ENCODE data around the gene ARSI. TPM values are rescaled to one million over a fixed set of nuclear protein-coding genes. Genes with fewer than 3 reads are reported as not detected.

ARSI gene
- total and polyA plus RNA-seq, 5 experiments from 2014 or later = not detected

DNA sequence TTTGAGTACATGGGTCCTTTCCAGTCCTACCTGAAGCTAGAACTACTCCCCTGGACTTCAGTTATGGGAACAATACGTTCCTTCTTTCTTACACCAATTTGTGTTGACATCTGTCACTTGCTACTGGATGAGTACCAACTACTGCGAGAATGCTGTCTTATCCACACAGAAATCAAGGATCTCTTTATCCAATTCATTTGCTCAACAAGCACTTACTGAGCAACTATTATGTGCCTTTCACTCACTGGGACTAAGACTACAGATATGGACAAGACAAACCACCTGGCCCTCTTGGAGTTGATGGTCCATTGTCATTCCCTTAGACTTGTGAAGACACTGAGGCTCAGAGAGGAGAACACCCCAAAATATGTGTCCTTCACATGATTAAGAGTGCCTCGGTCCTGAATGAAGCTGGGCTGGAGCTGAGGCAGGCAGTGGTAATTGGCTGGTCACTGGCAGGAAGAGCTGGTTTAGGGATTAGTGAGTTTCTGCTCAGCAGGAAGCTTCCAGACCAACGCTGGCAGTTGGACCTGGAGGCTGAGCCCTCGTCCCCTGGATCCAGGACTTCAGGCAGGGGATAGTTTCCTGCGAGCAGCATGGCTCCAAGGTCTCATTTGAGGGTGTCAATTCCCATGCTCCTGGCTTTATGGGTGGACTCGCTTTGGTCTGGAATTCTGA, 8.4 kb upstream of the ARSI start:
- H3K4me1 Mint-ChIP-seq = no peaks in the 10 kb centered on the region
- DNase-seq (no peak), ATAC-seq (no peak)
- no peak overlapping the region for H3K4me3 Mint-ChIP-seq
- POLR2A ChIA-PET = no interaction called here
- no peaks in the 10 kb centered on the region for H3K36me3 Mint-ChIP-seq
- no peaks in the 10 kb centered on the region for H3K9me3 Mint-ChIP-seq
- H3K27ac Mint-ChIP-seq = no peak overlapping the region
- H3K27me3 Mint-ChIP-seq = peaks cover 0 to 4% (median 0%) of the 10 kb centered on the region in 5 donors

DNA sequence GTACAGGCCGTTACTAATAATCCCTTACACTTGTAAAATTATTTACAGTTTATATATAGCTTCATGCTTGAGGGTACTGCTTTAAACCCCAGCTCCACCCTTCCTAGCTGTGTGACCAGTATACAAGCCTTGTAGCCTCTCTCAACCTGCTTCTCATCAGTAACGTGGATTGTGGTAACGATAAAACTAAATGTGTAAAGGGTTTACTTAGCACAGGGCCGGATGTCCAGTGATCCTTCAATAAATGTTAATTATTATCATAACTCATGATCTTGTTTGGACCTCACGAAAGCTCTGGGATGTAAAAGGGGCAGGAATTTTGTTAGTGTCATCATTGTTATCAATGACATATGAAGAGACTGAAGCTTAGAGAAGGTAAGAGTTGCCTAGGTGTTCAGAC, 7.5 kb upstream of the ARSI start:
- ATAC-seq = no peak
- peaks cover 0 to 4% (median 0%) of the 10 kb centered on the region in 5 donors for H3K27me3 Mint-ChIP-seq

DNA sequence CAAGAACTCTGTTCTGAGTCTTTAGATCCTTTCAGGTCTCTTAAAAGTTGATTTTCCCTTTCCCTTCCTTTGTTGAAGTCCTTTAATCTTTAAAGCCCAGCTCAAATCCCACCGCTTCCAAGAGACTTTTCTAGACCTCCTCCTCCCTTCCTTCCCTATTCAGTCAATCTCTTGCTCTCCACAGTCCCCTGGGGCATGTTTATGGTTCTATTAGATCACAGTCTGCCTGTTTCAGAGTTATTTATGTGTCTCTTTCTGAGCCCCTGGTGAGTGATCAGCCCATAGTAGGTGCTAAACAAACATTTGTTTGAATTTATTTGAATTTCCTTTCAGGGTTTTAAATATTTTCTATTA, 7.2 kb upstream of the ARSI start:
- POLR2A ChIA-PET = no interaction called here
- no peak for DNase-seq

More for the DNA sequence above, 7.5 kb upstream of the ARSI start:
- no peak overlapping the region for H3K27ac Mint-ChIP-seq
- H3K4me1 Mint-ChIP-seq = peaks cover 0 to 6% (median 3%) of the 10 kb centered on the region in 4 donors
- no peak overlapping the region for H3K4me3 Mint-ChIP-seq
- DNase-seq = no peak
- POLR2A ChIA-PET = no interaction called here
- H3K36me3 Mint-ChIP-seq = no peaks in the 10 kb centered on the region
- no peaks in the 10 kb centered on the region for H3K9me3 Mint-ChIP-seq

DNA sequence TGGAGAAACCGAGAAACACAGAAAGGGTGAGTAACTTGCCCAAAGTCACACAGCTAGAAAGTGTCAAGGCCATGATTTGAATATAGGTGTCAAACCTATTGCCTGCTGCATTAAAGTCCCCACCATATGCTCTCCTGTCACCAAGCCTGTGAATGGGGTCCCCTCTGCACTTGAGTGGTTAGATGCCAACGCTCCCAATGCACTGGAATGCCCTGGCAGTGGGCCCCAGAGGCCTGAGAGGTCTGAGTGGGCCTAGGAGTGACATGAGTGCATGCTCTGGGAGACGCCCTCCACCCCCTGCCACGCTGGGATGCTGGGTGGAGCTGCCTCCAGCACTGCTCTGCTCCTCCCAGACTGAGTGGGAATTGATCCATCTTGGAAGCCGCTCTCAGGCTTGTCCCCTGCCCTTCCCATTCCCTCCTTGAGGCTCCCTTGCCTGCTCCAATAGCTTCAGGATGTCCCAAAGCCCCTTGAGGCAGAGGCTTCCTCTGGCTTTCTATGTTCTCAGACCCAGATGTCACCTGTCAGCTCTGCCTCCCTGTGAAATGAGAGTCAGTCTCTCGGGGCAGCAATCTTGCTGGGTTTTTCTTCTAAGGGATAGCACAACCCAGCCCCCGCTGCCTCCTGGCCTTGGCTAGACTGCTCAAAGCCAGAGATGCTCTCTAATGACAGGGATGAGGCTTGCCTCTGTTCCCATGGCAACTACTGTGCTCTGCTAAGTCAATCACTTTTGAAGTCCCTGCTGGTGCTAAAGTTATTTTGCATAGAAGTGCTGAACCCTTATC, 6.6 kb upstream of the ARSI start:
- Mint-ChIP-seq H3K27me3 (peaks cover 0 to 4% (median 3%) of the 10 kb centered on the region in 5 donors), H3K36me3 (no peaks in the 10 kb centered on the region), H3K4me3 (no peak overlapping the region), H3K9me3 (no peaks in the 10 kb centered on the region), H3K27ac (no peak overlapping the region), H3K4me1 (peaks cover 0 to 6% (median 3%) of the 10 kb centered on the region in 4 donors)
- POLR2A ChIA-PET = no interaction called here
- ATAC-seq (no peak), DNase-seq (no peak)

More for the DNA sequence above, 7.2 kb upstream of the ARSI start:
- H3K36me3 Mint-ChIP-seq = no peaks in the 10 kb centered on the region
- peaks cover 0 to 4% (median 0%) of the 10 kb centered on the region in 5 donors for H3K27me3 Mint-ChIP-seq
- H3K4me3 Mint-ChIP-seq = no peak overlapping the region
- no peaks in the 10 kb centered on the region for H3K9me3 Mint-ChIP-seq
- H3K27ac Mint-ChIP-seq = no peak overlapping the region
- H3K4me1 Mint-ChIP-seq = peaks cover 0 to 6% (median 3%) of the 10 kb centered on the region in 4 donors
- ATAC-seq = no peak

DNA sequence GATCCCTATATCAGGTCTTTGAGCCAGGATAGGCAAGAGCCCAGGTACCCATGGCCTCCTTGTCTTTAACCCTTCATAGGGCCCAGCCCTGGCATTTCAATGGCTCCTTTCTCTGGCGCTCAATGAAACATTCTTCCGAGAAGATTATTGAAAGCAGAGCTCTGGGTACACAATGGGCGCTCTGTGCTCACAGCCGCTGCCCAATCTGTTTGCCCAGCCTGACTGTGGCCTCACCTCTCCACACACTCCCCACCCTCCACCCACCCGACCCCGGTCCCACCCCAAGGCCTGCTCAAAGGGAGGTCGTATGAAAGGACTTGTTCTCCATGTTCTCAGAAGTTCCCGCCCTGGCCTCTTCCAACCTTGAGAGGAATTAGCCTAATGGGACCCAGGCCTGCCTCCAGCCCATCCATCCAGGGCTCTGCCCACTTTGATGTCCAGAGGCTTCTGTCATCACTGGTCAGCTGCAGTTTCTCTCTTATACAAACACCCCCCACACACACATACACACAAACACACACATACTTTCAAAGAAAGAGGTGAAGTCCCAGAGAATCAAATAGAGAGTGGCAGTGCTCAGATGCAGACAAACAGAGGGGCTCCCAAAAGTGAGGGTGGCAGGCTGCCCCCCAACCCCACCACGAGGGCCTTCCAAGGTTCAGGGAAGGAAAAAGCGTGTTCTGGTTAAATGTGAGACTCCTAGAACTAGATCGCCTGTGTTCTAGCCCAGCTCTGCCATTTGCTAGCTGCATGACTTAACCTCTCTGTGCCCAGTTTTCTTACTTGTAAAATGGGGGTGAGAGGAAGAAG, 5.1 kb upstream of the ARSI start:
- H3K27me3 Mint-ChIP-seq = peaks cover 0 to 17% (median 10%) of the 10 kb centered on the region in 5 donors
- no peaks in the 10 kb centered on the region for H3K9me3 Mint-ChIP-seq
- peaks cover 0 to 6% (median 3%) of the 10 kb centered on the region in 4 donors for H3K4me1 Mint-ChIP-seq
- POLR2A ChIA-PET = no interaction called here
- DNase-seq (no peak), ATAC-seq (no peak)
- no peak overlapping the region for H3K4me3 Mint-ChIP-seq
- H3K27ac Mint-ChIP-seq = peak overlapping the region in 1 of 10 donors; percentile 27
- no peaks in the 10 kb centered on the region for H3K36me3 Mint-ChIP-seq

DNA sequence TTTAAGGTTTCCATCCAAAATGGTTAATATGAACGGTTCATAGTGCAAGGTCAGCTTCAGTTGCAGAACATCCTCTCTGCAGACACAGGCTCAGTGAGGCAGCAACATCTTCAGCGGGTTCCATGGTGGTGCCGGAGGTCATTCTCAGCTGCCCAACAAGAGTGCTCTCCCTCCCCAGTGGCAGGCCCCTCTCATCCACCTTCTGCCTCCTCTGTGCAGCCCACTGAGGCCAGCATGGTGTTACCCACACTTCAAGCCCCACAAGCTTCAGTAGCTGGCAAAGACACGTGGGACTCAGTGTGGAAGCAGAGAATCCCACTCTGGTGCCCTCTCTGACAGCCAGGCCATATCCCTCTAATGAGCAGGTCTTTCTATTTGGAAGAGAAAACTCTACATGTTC, 4.1 kb upstream of the ARSI start:
- H3K36me3 Mint-ChIP-seq = no peaks in the 10 kb centered on the region
- POLR2A ChIA-PET = no interaction called here
- no peaks in the 10 kb centered on the region for H3K9me3 Mint-ChIP-seq
- ATAC-seq (no peak), DNase-seq (no peak)
- H3K4me1 Mint-ChIP-seq = peaks cover 2 to 8% (median 3%) of the 10 kb centered on the region in 4 donors
- peaks cover under 1 to 19% (median 12%) of the 10 kb centered on the region in 5 donors for H3K27me3 Mint-ChIP-seq
- H3K4me3 Mint-ChIP-seq = no peak overlapping the region
- no peak overlapping the region for H3K27ac Mint-ChIP-seq

DNA sequence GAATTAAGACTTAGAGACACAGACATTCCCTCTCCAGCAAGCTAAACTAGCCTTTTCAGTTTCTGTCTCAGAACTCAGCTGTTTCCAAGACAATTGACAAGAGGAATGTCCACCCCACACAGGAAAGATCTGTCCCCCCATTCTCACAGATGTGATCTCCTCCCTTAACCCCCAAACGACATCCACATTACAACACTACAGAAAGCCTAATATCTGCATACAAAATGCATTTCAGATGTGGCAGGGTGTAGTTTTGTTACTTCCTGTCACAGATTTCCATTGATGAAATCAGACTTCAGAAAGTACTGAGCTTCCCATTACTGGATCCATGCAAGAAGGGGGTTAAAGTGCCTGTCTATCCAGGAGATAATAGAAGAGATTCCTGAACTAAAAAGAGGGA, 2.9 kb upstream of the ARSI start:
- ATAC-seq = no peak
- no peak overlapping the region for H3K4me3 Mint-ChIP-seq
- peaks cover 13 to 31% (median 23%) of the 10 kb centered on the region in 5 donors for H3K27me3 Mint-ChIP-seq
- DNase-seq = no peak
- H3K4me1 Mint-ChIP-seq = peaks cover 5 to 13% (median 6%) of the 10 kb centered on the region in 4 donors
- POLR2A ChIA-PET = no interaction called here
- H3K36me3 Mint-ChIP-seq = peaks cover 0 to 2% (median 0%) of the 10 kb centered on the region in 3 donors
- H3K9me3 Mint-ChIP-seq = no peaks in the 10 kb centered on the region
- no peak overlapping the region for H3K27ac Mint-ChIP-seq

DNA sequence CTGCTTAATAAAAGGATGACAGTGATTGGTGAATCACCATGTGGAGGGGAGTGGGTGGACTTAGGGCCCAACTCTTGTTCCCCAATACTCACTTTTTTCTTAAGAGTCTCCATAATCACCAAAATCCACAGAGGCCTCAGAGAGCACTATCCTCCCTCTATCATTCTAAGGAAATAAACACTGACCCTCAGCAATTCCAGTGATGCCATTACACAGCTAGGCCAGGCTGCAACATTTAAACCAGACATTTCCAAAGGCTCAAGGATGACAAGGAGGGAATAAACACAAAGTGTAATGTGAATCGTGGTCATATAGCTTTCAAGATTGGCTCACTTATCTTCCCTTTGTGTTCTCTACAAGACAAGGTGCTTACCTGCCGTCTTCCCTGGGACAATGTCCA, 2.4 kb upstream of the ARSI start:
- Mint-ChIP-seq H3K9me3 (no peaks in the 10 kb centered on the region), H3K27me3 (peaks cover 15 to 36% (median 25%) of the 10 kb centered on the region in 5 donors), H3K36me3 (peaks cover 0 to 2% (median 0%) of the 10 kb centered on the region in 3 donors), H3K27ac (no peak overlapping the region), H3K4me3 (no peak overlapping the region), H3K4me1 (peaks cover 5 to 13% (median 6%) of the 10 kb centered on the region in 4 donors)
- DNase-seq = no peak
- POLR2A ChIA-PET = no interaction called here
- ATAC-seq = no peak

DNA sequence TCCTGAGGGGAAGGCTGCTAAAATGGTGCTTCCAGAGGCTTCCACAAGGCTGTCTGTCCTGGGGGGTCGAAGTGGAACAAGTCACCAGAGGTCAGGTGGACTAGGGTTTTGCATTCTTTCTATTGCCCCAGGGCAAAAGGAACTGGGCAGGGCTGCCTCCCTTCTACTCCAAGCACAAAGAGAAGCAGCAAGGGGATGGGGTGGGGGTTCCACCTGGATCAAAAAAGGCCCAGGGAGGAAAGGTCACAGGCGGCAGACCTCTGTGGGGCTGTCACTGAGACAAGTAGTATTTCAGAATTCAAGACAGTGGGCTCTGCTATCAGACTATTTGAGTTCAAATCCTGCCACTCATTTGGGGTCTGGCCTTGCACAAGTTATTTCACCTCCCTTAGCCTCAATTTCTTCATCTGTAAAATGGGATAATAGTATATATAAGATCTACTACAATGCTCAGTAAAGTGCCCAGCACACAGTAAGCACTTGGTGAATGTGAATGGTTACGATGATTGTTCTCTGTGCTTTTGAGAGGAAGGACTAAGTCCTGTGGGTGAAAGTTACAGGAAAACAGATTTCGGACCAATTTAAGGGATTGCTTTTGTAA, 1.9 kb upstream of the ARSI start:
- no peak for DNase-seq
- H3K4me1 Mint-ChIP-seq = peaks cover 5 to 13% (median 6%) of the 10 kb centered on the region in 4 donors
- peaks cover 15 to 41% (median 30%) of the 10 kb centered on the region in 5 donors for H3K27me3 Mint-ChIP-seq
- no peak for ATAC-seq
- POLR2A ChIA-PET = no interaction called here
- H3K27ac Mint-ChIP-seq = no peak overlapping the region
- H3K36me3 Mint-ChIP-seq = peaks cover 0 to 2% (median 0%) of the 10 kb centered on the region in 3 donors
- no peaks in the 10 kb centered on the region for H3K9me3 Mint-ChIP-seq
- no peak overlapping the region for H3K4me3 Mint-ChIP-seq

DNA sequence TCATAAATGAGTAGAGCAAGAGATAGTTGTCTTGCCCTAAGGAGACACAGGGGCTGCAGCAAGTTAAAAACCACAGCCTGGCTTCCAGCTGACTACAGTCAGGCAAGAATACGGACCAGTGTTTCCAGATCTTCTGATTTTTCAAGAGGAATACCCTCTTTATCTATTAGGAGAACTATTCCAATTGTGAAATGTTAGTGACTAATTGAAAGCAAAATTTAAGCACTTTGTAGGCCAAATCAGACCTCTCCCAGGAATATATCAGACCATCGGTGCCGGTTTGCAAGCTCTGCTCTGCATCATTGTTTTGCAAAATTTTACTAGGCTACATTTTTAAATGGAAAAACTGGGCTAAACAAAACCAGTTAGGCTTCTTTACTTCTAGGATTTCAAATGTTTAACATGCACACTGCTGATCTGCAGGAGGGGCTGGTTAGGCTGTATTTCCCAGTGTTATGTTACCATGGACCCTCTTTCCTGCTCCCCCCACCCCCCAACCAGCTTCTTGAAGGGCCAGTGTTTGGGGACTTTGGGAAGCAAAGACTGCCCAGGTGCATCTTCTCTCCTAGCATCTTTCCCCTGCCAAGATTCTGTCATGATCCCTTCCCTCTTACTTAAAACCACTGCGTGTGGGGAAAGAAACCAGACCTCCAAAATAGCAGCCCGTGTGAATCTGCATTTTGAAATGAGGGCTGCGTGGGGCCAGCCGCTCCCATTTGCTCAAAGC, 1.1 kb upstream of the ARSI start:
- POLR2A ChIA-PET = no interaction called here
- Mint-ChIP-seq H3K36me3 (peaks cover 0 to 2% (median 0%) of the 10 kb centered on the region in 3 donors), H3K4me3 (no peak overlapping the region), H3K9me3 (no peaks in the 10 kb centered on the region), H3K27ac (no peak overlapping the region), H3K27me3 (peaks cover 18 to 48% (median 30%) of the 10 kb centered on the region in 5 donors), H3K4me1 (peaks cover 5 to 13% (median 6%) of the 10 kb centered on the region in 4 donors)
- ATAC-seq = no peak
- DNase-seq = no peak

DNA sequence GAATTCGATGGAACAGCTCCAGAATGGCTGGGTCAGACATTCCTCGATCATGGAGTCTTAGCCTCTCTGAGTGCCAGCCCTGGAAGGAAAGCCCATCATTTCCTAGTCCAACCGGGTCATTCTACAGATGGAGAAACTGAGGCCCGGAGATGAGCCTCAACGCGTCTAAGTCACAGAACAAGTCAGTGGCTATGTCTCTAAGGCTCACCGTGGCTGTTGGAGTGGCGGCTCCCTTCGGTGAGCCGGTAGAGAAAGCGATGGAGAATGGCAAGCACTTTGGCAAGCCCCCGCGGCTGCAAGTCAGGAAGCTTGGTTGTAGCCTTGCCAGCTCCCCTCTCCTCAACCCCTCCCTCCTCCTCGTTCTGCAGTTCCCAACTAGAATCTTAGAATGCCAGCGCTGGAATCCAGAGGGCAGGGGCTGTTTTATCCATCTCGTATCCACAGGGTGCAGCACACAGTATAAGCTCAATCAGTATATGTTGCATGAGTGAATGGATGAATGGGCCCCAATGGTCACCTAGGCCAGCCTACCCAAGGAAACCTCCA, 438 bp upstream of the ARSI start:
- Mint-ChIP-seq H3K36me3 (peaks cover 0 to 2% (median 0%) of the 10 kb centered on the region in 3 donors), H3K9me3 (no peaks in the 10 kb centered on the region)
- ATAC-seq = no peak

DNA sequence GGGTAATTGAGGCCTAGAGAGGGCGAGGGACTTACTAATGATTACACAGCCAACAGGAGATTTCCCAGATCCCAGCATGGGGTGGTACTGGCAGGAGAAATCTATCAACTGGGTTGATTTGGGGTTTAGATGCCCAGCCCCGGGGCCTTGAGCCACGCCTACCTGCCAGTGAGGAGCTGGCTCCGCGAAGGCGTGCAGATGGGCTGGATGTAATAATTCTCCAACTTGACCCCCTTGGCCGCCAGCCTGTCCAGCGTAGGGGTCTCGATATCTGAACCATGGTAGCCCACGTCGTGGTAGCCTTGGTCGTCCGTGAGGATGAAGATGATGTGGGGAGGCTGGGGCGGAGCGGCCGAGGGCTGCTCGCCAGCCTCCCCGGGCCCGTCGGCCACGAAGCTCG, 804 bp downstream of the ARSI start:
- POLR2A ChIA-PET = no interaction called here
- H3K36me3 Mint-ChIP-seq = peaks cover 0 to 2% (median 0%) of the 10 kb centered on the region in 3 donors
- no peaks in the 10 kb centered on the region for H3K9me3 Mint-ChIP-seq
- H3K4me1 Mint-ChIP-seq = peaks cover 5 to 13% (median 6%) of the 10 kb centered on the region in 4 donors
- peaks cover 20 to 48% (median 28%) of the 10 kb centered on the region in 5 donors for H3K27me3 Mint-ChIP-seq
- H3K27ac Mint-ChIP-seq = no peak overlapping the region
- DNase-seq (no peak), ATAC-seq (no peak)
- no peak overlapping the region for H3K4me3 Mint-ChIP-seq

More for the DNA sequence above, 438 bp upstream of the ARSI start:
- POLR2A ChIA-PET = no interaction called here
- Mint-ChIP-seq H3K27ac (no peak overlapping the region), H3K27me3 (peaks cover 20 to 48% (median 30%) of the 10 kb centered on the region in 5 donors), H3K4me3 (peak overlapping the region in 1 of 10 donors; percentile 14), H3K4me1 (peaks cover 5 to 13% (median 6%) of the 10 kb centered on the region in 4 donors)
- no peak for DNase-seq
